NCI-H82 (cell line): Measurements from ENCODE around the gene SLC12A4.
"Not testable (repeated sequence)": the region's sequence is repeated elsewhere in the genome, so short reads cannot be mapped to it uniquely, and the experiment has no call there.

Experiments used
- DNase-seq: peaks from one replicate; lab custom pipeline; 2025; lab: John Stamatoyannopoulos, UW

The SLC12A4 gene

GRCh38 chr16:67968400-67969253 lies at the start of gene SLC12A4:
Gene SLC12A4, minus strand, starts transcription at chr16:67968637. Its CDS starts 84 bp downstream, at chr16:67968553.
- DNase-seq = peak; percentile 85

DNA sequence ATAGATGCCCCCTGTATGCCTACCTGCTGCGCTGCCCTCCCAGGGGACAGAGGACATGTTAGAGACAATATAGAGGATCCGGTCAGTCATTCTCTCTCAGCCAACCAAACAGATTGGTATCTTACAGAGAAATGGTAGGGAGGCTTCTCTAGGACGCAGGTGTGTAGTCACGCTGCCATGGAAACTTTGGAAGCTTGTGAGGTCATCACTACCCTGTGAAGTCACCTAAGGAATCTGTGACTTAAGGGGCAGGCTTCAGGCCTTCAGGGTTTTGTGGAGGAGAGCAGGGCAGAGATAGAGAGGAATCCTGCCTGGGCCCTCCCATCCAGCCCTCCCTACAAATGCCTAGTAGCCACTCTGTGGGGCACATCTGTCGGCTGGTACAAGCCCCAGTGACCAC lies 47.2 kb upstream of the SLC12A4 start, which contains the start of gene DPEP2NB:
Gene DPEP2NB, minus strand, starts transcription at position 231 of the 400 bp plus-strand sequence. Its CDS starts 141 bp downstream, at position 90.
- no peak for DNase-seq

GRCh38 chr16:68013440-68013839 lies 45.0 kb upstream of the SLC12A4 start:
- no peak for DNase-seq

DNA sequence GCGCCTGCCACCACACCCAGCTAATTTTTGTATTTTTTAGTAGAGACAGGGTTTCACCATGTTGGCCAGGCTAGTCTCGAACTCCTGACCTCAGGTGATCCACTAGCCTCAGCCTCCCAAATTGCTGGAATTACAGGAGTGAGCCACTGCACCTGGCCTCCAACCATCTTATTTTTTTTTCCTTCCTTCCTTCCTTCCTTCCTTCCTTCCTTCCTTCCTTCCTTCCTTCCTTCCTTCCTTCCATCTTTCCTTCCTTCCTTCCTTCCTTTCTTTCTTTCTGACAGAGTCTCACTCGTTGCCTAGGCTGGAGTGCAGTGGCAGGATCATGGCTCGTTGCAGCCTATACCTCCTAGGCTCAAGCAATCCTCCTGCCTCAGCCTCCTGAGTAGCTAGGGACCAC lies 41.4 kb upstream of the SLC12A4 start:
- DNase-seq = not testable (repeated sequence)

GRCh38 chr16:68009157-68009735 lies 40.8 kb upstream of the SLC12A4 start:
- no peak for DNase-seq

DNA sequence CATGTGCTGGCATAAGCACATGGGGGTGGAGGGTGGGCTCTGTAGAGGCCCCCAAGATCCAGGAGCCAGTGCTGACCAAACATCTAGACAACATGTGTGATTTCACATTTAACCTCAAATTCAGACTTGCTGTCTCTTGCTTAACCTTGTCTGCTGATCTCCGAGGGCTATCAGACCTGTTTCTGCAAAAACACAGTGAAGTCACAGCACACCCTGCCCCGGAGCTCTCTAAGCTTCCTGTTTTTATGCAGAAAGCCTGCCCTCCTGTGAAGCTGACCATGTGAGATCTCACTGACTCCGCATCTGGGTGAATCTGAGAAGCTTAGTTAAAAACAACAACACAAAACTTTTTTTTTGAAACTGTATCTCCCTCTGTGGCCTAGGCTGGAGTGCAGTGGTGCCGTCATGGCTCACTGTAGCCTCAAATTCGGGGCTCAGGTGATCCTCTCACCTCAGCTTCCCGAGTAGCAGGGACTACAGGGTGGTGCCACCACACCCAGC lies 37.4 kb upstream of the SLC12A4 start:
- no peak for DNase-seq

- no peak for DNase-seq
Measured at GRCh38 chr16:68005211-68005610, 36.8 kb upstream of the SLC12A4 start.

DNA sequence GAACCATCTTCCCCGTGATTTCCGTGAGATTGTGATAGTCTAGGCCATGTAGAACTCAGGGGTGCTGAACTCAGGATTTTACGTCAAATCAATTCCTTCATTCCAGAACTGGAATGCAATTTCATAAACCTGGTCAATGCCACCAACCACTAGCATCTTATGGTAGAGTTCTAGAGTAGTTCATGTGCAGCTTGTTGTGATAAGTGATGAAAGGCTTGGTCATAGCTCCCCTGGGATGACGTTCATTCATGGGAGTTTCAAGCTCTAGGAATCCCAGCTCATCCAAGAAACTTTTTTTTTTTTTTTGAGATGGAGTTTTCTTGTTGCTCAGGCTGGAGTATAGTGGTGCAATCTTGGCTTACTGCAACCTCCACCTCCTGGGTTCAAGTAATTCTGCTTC lies 34.6 kb upstream of the SLC12A4 start:
- no peak for DNase-seq

DNA sequence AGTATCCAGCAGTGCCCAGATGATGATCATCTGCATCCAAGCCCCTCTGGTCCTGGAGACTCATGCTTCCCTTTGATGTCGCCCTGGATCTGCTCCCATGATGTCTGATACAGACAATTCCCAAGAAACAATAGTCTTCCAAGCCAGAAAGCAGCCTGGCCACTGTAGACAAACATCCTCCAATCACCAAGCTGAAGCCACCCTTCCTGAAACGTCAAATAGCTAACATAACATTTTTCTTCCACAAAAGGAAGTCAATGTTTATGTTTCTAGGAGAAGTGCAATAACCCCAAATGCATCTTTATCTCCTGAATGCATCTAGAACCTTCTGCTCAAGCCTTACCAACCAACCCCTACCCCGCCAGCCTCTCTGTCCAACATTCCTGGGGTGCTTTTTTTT lies 32.0 kb upstream of the SLC12A4 start:
- DNase-seq = no peak

DNA sequence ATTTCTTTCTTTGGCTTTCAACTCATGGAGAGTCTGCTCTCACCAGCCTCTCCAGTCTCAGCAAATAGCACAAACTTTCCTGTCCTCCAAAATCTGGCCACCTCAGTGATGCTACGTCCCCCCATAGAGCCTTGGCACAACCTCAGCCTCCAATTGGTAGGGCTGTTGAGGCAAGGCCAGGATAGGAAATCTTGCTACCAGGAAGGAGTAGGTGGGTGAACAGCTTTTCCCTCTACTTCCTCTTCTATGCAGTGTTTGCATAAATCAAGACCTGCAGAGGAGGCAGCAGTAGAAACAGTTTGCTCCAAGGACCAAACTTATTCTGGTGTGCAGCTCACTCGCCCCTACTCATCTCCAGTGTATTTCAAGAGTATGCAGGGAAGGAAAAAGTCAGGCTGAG lies 31.5 kb upstream of the SLC12A4 start:
- DNase-seq = no peak

- DNase-seq = not testable (repeated sequence)
Measured at GRCh38 chr16:67998779-67999688, 30.6 kb upstream of the SLC12A4 start, which contains the start of gene DPEP2. Gene DPEP2, minus strand, starts transcription at chr16:67999484. Its CDS starts 6,272 bp downstream, at chr16:67993212.

GRCh38 chr16:67998231-67998778 lies 29.9 kb upstream of the SLC12A4 start:
- DNase-seq = not testable (repeated sequence)

- DNase-seq = no peak
Measured at GRCh38 chr16:67996666-67997065, 28.2 kb upstream of the SLC12A4 start.

GRCh38 chr16:67995423-67995822 lies 27.0 kb upstream of the SLC12A4 start:
- no peak for DNase-seq

- DNase-seq = not testable (repeated sequence)
Measured at GRCh38 chr16:67994040-67994408, 25.6 kb upstream of the SLC12A4 start.

GRCh38 chr16:67993207-67994039 lies 25.0 kb upstream of the SLC12A4 start:
- DNase-seq = peak; percentile 85

DNA sequence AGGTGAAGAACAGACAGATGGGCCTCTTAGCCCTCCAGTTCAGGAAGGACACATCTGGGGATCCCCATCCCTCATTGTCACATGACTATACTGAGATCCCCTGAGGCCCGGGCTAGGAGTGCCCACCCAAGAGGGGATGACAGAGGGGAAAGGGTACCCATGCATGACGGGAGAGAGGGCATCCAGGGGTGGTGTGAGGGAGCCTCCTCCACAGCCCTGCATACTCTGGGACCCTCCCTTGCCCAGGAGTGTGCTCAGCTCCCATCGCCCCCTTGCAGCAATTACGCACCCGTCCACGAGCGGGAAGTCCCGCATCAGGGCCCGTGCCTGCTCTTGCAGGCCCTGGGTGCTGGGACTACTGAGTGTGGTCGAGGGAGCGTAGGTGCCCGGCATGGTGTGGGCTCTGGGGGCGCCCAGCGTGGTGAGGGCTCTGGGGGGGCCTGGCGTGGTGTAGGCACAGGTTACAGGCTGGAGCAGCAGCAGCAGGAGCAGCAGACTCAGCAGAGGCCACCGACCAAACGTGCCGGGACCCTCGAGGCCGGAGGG lies 24.3 kb upstream of the SLC12A4 start:
- DNase-seq = no peak

GRCh38 chr16:67990018-67990386 lies 21.6 kb upstream of the SLC12A4 start:
- no peak for DNase-seq

DNA sequence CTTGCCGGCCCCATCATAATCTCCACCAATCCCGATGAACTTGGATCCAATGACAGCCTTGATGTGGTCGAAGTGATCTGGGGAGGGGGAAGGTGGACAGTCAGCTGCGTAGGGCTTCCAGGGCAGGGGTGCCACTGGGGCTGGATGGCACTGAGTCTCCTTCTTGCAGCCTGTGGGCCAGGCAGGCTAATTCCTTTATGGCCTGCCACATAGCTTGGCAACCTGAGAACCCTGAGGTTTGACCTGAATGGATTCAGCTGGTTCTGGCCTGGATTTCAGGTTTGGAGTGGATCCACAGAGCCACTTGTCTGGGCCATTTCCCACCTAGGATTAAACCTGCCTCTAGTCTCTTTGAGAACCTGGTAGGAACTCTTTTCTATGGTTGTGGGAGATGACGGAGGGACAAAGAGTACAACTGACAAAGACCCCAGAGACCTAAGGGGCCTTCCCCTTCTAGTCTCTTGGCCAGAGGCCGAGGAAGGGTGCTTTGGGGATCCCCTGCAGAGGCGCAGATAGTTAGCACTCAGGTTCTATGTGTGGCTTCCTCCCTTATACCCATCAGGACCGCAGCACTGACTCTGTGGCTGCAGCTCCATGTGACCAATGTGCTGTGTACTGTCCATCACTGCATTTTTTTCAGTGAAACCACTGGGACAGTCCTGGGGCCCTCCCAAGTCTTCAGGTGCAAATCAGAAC lies 21.0 kb upstream of the SLC12A4 start:
- no peak for DNase-seq

GRCh38 chr16:67988675-67989074 lies 20.2 kb upstream of the SLC12A4 start:
- DNase-seq = no peak
